Measurements from ENCODE around the gene MPV17. TPM values are rescaled to one million over a fixed set of nuclear protein-coding genes. Genes with fewer than 3 reads are reported as not detected.

The MPV17 gene
- total and polyA plus RNA-seq, 2 donors (not counting 1 experiment from before 2014, with no cell fraction given): 83.2 to 272 TPM

GRCh38 chr2:27336173-27336572 lies 13.3 kb upstream of the MPV17 start:
- H3K36me3 ChIP-seq (ENCODE audit: control insufficient read depth, insufficient read depth, low read length): peaks cover 7% of the 10 kb centered on the region
- no peak overlapping the region for H3K4me2 ChIP-seq (ENCODE audit: extremely low read depth, insufficient read depth, low read length)
- DNase-seq (ENCODE audit: low read depth in 2 of 2): no peak
- no peaks in the 10 kb centered on the region for H3K79me2 ChIP-seq (ENCODE audit: control insufficient read depth, insufficient read depth, low read length)
- H3K27me3 ChIP-seq (ENCODE audit: control insufficient read depth, insufficient read depth, low read length): no peaks in the 10 kb centered on the region
- H3K4me1 ChIP-seq (ENCODE audit: control insufficient read depth, extremely low read depth, insufficient read depth, low read length): no peaks in the 10 kb centered on the region
- no peaks in the 10 kb centered on the region for H4K20me1 ChIP-seq (ENCODE audit: control insufficient read depth, extremely low read depth, insufficient read depth, low read length)
- H3K9ac ChIP-seq (ENCODE audit: insufficient read depth, low read length): no peak overlapping the region
- TF ChIP-seq CTCF (conservative IDR thresholded peaks at IDR 0.05 in 1 of 2, IDR thresholded peaks at IDR 0.05 in 1 of 2; ENCODE audit: low read depth in 1 of 2, low read length in 2 of 2) (no peak), EZH2 (IDR thresholded peaks at IDR 0.05; ENCODE audit: low read length, missing control alignments) (no peak)
- no peak overlapping the region for H3K4me3 ChIP-seq (replicated peaks in 1 of 4; ENCODE audit: control extremely low read depth in 1 of 4, insufficient read depth in 1 of 4, low read depth in 3 of 4, low read length in 4 of 4)
- no peaks in the 10 kb centered on the region for H3K9me3 ChIP-seq (ENCODE audit: control insufficient read depth, insufficient read depth, low read depth, low read length)
- H2AFZ ChIP-seq (ENCODE audit: low read length): no peak overlapping the region
- no peak overlapping the region for H3K27ac ChIP-seq (ENCODE audit: insufficient read depth, low read length)

GRCh38 chr2:27335311-27335710 lies 12.4 kb upstream of the MPV17 start:
- no peak overlapping the region for H3K27ac ChIP-seq (ENCODE audit: insufficient read depth, low read length)
- H3K4me2 ChIP-seq (ENCODE audit: extremely low read depth, insufficient read depth, low read length): no peak overlapping the region
- no peaks in the 10 kb centered on the region for H4K20me1 ChIP-seq (ENCODE audit: control insufficient read depth, extremely low read depth, insufficient read depth, low read length)
- H3K27me3 ChIP-seq (ENCODE audit: control insufficient read depth, insufficient read depth, low read length): no peaks in the 10 kb centered on the region
- TF ChIP-seq EZH2 (IDR thresholded peaks at IDR 0.05; ENCODE audit: low read length, missing control alignments): no peak
- no peak for TF ChIP-seq CTCF (conservative IDR thresholded peaks at IDR 0.05 in 1 of 2, IDR thresholded peaks at IDR 0.05 in 1 of 2; ENCODE audit: low read depth in 1 of 2, low read length in 2 of 2)
- DNase-seq (ENCODE audit: low read depth in 2 of 2): no peak
- H3K9ac ChIP-seq (ENCODE audit: insufficient read depth, low read length): no peak overlapping the region
- no peak overlapping the region for H2AFZ ChIP-seq (ENCODE audit: low read length)
- H3K4me1 ChIP-seq (ENCODE audit: control insufficient read depth, extremely low read depth, insufficient read depth, low read length): no peaks in the 10 kb centered on the region
- no peaks in the 10 kb centered on the region for H3K9me3 ChIP-seq (ENCODE audit: control insufficient read depth, insufficient read depth, low read depth, low read length)
- no peak overlapping the region for H3K4me3 ChIP-seq (replicated peaks in 1 of 4; ENCODE audit: control extremely low read depth in 1 of 4, insufficient read depth in 1 of 4, low read depth in 3 of 4, low read length in 4 of 4)
- H3K79me2 ChIP-seq (ENCODE audit: control insufficient read depth, insufficient read depth, low read length): no peaks in the 10 kb centered on the region
- H3K36me3 ChIP-seq (ENCODE audit: control insufficient read depth, insufficient read depth, low read length): peaks cover 8% of the 10 kb centered on the region

GRCh38 chr2:27324720-27325119 lies 1.8 kb upstream of the MPV17 start:
- H3K36me3 ChIP-seq (ENCODE audit: control insufficient read depth, insufficient read depth, low read length): peaks cover 14% of the 10 kb centered on the region
- no peak overlapping the region for H2AFZ ChIP-seq (ENCODE audit: low read length)
- no peak overlapping the region for H3K4me2 ChIP-seq (ENCODE audit: extremely low read depth, insufficient read depth, low read length)
- H3K4me3 ChIP-seq (replicated peaks in 1 of 4; ENCODE audit: control extremely low read depth in 1 of 4, insufficient read depth in 1 of 4, low read depth in 3 of 4, low read length in 4 of 4): no peak overlapping the region
- no peaks in the 10 kb centered on the region for H3K27me3 ChIP-seq (ENCODE audit: control insufficient read depth, insufficient read depth, low read length)
- no peak for DNase-seq (ENCODE audit: low read depth in 2 of 2)
- H3K4me1 ChIP-seq (ENCODE audit: control insufficient read depth, extremely low read depth, insufficient read depth, low read length): peaks cover 15% of the 10 kb centered on the region
- H3K9me3 ChIP-seq (ENCODE audit: control insufficient read depth, insufficient read depth, low read depth, low read length): no peaks in the 10 kb centered on the region
- no peaks in the 10 kb centered on the region for H4K20me1 ChIP-seq (ENCODE audit: control insufficient read depth, extremely low read depth, insufficient read depth, low read length)
- no peak for TF ChIP-seq CTCF (conservative IDR thresholded peaks at IDR 0.05 in 1 of 2, IDR thresholded peaks at IDR 0.05 in 1 of 2; ENCODE audit: low read depth in 1 of 2, low read length in 2 of 2)
- no peak for TF ChIP-seq EZH2 (IDR thresholded peaks at IDR 0.05; ENCODE audit: low read length, missing control alignments)
- peaks cover 8% of the 10 kb centered on the region for H3K79me2 ChIP-seq (ENCODE audit: control insufficient read depth, insufficient read depth, low read length)
- H3K27ac ChIP-seq (ENCODE audit: insufficient read depth, low read length): no peak overlapping the region
- no peak overlapping the region for H3K9ac ChIP-seq (ENCODE audit: insufficient read depth, low read length)

All from fibroblast of lung (primary cell).